Stimulated activated CD4-positive, alpha-beta T cell treated with anti-CD3 and anti-CD28 coated beads, Interleukin-4, amount 100 ng/mL, for 1 hour (primary cell): ENCODE results near the gene FGFR2.

Source experiments
- DNase-seq: peaks from one replicate; pipeline ENCODE4 v3.0.0-alpha.2; 2020

FGFR2 gene

GRCh38 chr10:121442086-121442935 is 155.9 kb downstream of the FGFR2 start:
- no peak for DNase-seq

- no peak for DNase-seq
Observed at GRCh38 chr10:121440461-121440860, 157.8 kb downstream of the FGFR2 start.

DNA sequence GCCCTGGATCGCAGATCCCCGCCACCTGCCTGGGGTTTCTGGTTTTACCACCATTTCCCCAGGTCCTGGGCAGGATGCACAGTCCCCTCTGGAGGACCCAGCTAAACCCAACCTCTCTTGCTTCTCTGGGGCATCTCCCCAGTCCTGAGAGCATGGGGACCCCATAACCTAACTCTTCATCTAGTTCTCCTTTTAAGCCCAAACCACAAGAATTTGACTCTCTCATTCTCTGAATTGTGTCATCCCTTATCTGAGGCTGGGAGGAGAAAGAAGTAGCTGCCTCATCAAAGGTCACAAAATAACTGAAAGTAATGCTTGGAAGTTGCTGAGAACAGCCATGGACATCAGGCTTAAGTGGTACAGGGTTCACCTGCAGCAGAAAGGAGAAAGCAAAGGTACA is 159.9 kb downstream of the FGFR2 start:
- DNase-seq, result no peak

DNA sequence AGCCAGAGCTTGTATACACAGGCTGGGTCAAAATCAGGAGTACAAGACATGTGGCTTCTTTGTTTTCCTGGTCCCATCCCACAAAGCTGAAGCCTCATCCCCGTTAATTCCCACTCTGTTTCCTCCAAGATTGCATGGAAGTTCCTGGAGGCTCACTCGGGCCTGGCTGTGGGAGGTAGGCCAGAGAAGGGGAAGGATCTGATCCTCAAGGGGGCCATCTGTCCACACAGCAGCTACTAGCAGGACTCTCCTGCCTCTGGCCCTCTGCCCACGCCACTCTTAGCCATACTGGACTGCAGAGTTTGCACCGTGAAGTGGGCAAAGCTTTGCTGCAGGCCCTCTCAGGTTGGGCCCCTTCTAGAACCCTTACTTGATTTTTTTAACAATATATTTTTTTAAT is 160.6 kb downstream of the FGFR2 start:
- no peak for DNase-seq

GRCh38 chr10:121436630-121437341 is 161.5 kb downstream of the FGFR2 start:
- DNase-seq, result no peak

- DNase-seq, result no peak
Observed at GRCh38 chr10:121436281-121436629, 162.0 kb downstream of the FGFR2 start.

- DNase-seq, result no peak
Observed at GRCh38 chr10:121435099-121435875, 163.0 kb downstream of the FGFR2 start.

- no peak for DNase-seq
Observed at GRCh38 chr10:121433965-121434364, 164.3 kb downstream of the FGFR2 start.

DNA sequence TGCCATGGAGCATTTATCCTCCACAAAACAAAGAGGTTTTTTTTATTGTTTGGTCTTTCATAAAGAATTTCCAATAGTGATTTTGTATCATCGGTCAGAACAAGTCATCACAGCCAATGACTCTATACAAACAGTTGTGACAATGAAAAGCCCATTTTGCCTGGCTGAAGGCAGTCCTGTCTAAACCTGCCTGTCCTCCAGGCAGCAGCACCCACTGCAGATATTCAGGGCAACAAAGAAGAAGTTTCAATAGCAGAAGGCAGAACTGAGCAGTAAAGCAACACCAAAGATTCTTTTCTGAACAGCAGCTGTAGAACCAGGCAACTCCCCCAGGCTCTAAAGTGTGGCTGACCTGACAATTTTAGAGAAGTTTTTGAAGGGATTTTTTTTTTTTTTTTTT is 169.4 kb downstream of the FGFR2 start:
- DNase-seq, result no peak
